H9 (cell line): Measurements from ENCODE around the gene MOV10. TPM values are rescaled to one million over a fixed set of nuclear protein-coding genes. Genes with fewer than 3 reads are reported as not detected.

Experiments
- DNase-seq: peaks from one replicate; pipeline ENCODE4 v3.0.0-alpha.2; 2017
- H2AFZ ChIP-seq: one replicate; pipeline ENCODE4 v1.6.1; 2013; ENCODE audit warnings: mild to moderate bottlenecking, low read length, control low read depth, moderate library complexity
- H2AK5ac ChIP-seq: 2 replicates; pipeline ENCODE4 v1.6.1; 2013; ENCODE audit warnings: low read length, control low read depth, mixed read lengths; ENCODE audit not compliant: insufficient read length
- H2BK120ac ChIP-seq: one replicate; pipeline ENCODE4 v1.6.1; 2013; ENCODE audit warnings: low read depth, mild to moderate bottlenecking, low read length, control low read depth, inconsistent platforms; ENCODE audit not compliant: poor library complexity, severe bottlenecking
- H2BK12ac ChIP-seq: 2 replicates; pipeline ENCODE4 v1.6.1; 2013; ENCODE audit warnings: low read length, control low read depth, mixed read lengths, low read depth; ENCODE audit not compliant: insufficient read length
- H2BK15ac ChIP-seq: 2 replicates; pipeline ENCODE4 v1.6.1; 2013; ENCODE audit warnings: low read depth, low read length, control low read depth
- H2BK20ac ChIP-seq: one replicate; pipeline ENCODE4 v1.6.1; 2013; ENCODE audit warnings: low read depth, mild to moderate bottlenecking, low read length, control low read depth, inconsistent platforms; ENCODE audit not compliant: poor library complexity, severe bottlenecking
- H2BK5ac ChIP-seq: 2 replicates; pipeline ENCODE4 v1.6.1; 2013; ENCODE audit warnings: low read length, control low read depth, mixed read lengths; ENCODE audit not compliant: insufficient read length
- H3K14ac ChIP-seq: 2 replicates; pipeline ENCODE4 v1.6.1; 2013; ENCODE audit warnings: low read length, control low read depth; ENCODE audit not compliant: insufficient read depth
- H3K18ac ChIP-seq: 2 replicates; pipeline ENCODE4 v1.6.1; 2013; ENCODE audit warnings: low read depth, mild to moderate bottlenecking, mixed read lengths, low read length, control low read depth; ENCODE audit not compliant: insufficient read length
- H3K23ac ChIP-seq: 2 replicates; pipeline ENCODE4 v1.6.1; 2013; ENCODE audit warnings: low read length, control low read depth, mixed read lengths, low read depth; ENCODE audit not compliant: insufficient read length
- H3K23me2 ChIP-seq: 2 replicates; pipeline ENCODE4 v1.6.1; 2013; ENCODE audit warnings: low read depth, mild to moderate bottlenecking, mixed read lengths, low read length, control low read depth; ENCODE audit not compliant: insufficient read length, poor library complexity, severe bottlenecking
- H3K27ac ChIP-seq: 2 replicates; pipeline ENCODE4 v1.5.1; 2013; ENCODE audit warnings: low read length, control low read depth, mixed read lengths, low read depth; ENCODE audit not compliant: insufficient read length
- H3K27me3 ChIP-seq: 2 replicates; pipeline ENCODE4 v1.6.1; 2013; ENCODE audit warnings: low read length, control low read depth, inconsistent platforms; ENCODE audit not compliant: insufficient read depth
- H3K4ac ChIP-seq: 2 replicates; pipeline ENCODE4 v1.6.1; 2013; ENCODE audit warnings: low read depth, mild to moderate bottlenecking, control low read depth, inconsistent platforms, low read length, moderate library complexity
- H3K4me1 ChIP-seq: 2 replicates; pipeline ENCODE4 v1.6.1; 2013; ENCODE audit warnings: low read length, control low read depth, inconsistent platforms; ENCODE audit not compliant: insufficient read depth
- H3K4me2 ChIP-seq: 2 replicates; pipeline ENCODE4 v1.6.1; 2013; ENCODE audit warnings: low read length, control low read depth, mixed read lengths; ENCODE audit not compliant: insufficient read length, insufficient read depth
- H3K56ac ChIP-seq: 2 replicates; pipeline ENCODE4 v1.6.1; 2013; ENCODE audit warnings: low read depth, mild to moderate bottlenecking, mixed read lengths, low read length, control low read depth; ENCODE audit not compliant: insufficient read length
- H3K79me1 ChIP-seq: 2 replicates; pipeline ENCODE4 v1.6.1; 2013; ENCODE audit warnings: low read depth, mild to moderate bottlenecking, moderate library complexity, low read length, control low read depth, inconsistent platforms; ENCODE audit not compliant: insufficient read depth, poor library complexity, severe bottlenecking
- H3K79me2 ChIP-seq: 2 replicates; pipeline ENCODE4 v1.6.1; 2013; ENCODE audit warnings: low read length, control low read depth, inconsistent platforms; ENCODE audit not compliant: insufficient read depth
- H3K9ac ChIP-seq: 2 replicates; pipeline ENCODE4 v1.6.1; 2013; ENCODE audit warnings: low read length, control low read depth, mixed read lengths; ENCODE audit not compliant: insufficient read length; ENCODE audit errors: extremely low read depth
- H3K9me3 ChIP-seq: one replicate; pipeline ENCODE4 v1.6.1; 2013; ENCODE audit warnings: low read depth, low read length, inconsistent platforms; ENCODE audit not compliant: control insufficient read depth
- H3T11ph ChIP-seq: one replicate; pipeline ENCODE4 v1.6.1; 2013; ENCODE audit warnings: mild to moderate bottlenecking, low read length, control low read depth, inconsistent platforms
- H4K20me1 ChIP-seq: one replicate; pipeline ENCODE4 v1.6.1; 2013; ENCODE audit not compliant: control insufficient read depth, insufficient read length, insufficient read depth
- H4K5ac ChIP-seq: 2 replicates; pipeline ENCODE4 v1.6.1; 2013; ENCODE audit warnings: low read depth, mild to moderate bottlenecking, mixed read lengths, low read length, control low read depth; ENCODE audit not compliant: insufficient read length
- H4K8ac ChIP-seq: replicated peaks from 2 replicates; pipeline ENCODE4 v1.6.1; 2013; ENCODE audit warnings: low read length, control low read depth, mixed read lengths, low read depth; ENCODE audit not compliant: insufficient read length
- H4K91ac ChIP-seq: 2 replicates; pipeline ENCODE4 v1.6.1; 2013; ENCODE audit warnings: low read depth, mild to moderate bottlenecking, moderate library complexity, mixed read lengths, low read length, control low read depth; ENCODE audit not compliant: insufficient read length
- H3K27ac Mint-ChIP-seq, 3 experiments: 2 replicates in 2 of 3; 3 replicates in 1 of 3; pipeline ENCODE4 v1.8.0; 2020 to 2021; ENCODE audit warnings: mixed read lengths in 3 of 3, mild to moderate bottlenecking in 1 of 3, moderate library complexity in 1 of 3
- H3K27me3 Mint-ChIP-seq: 2 replicates; pipeline ENCODE4 v1.8.0; 2021; ENCODE audit warnings: low read depth, mild to moderate bottlenecking, moderate library complexity, mixed read lengths
- H3K36me3 Mint-ChIP-seq, 3 experiments: 2 replicates in 2 of 3; 3 replicates in 1 of 3; pipeline ENCODE4 v1.8.0; 2020 to 2021; ENCODE audit warnings: low read depth in 3 of 3, mixed read lengths in 3 of 3; ENCODE audit not compliant: insufficient read depth in 1 of 3
- H3K4me1 Mint-ChIP-seq, 2 experiments: 2 replicates each; pipeline ENCODE4 v1.8.0; 2020; ENCODE audit warnings: mixed read lengths in 2 of 2
- H3K4me3 Mint-ChIP-seq, 2 experiments: 2 replicates in 1 of 2; 3 replicates in 1 of 2; pipeline ENCODE4 v1.8.0; 2020 to 2021; ENCODE audit warnings: mild to moderate bottlenecking in 2 of 2, mixed read lengths in 2 of 2, moderate library complexity in 1 of 2
- H3K9me3 Mint-ChIP-seq, 2 experiments: 2 replicates in 1 of 2; 3 replicates in 1 of 2; pipeline ENCODE4 v1.8.0; 2020; ENCODE audit warnings: mild to moderate bottlenecking in 2 of 2, mixed read lengths in 2 of 2, moderate library complexity in 1 of 2
- CTCF ChIP-seq: fragments of 200-600 bp; sonication (generic); conservative IDR thresholded peaks from 3 replicates; pipeline ENCODE4 v1.8.0; 2021; ENCODE audit warnings: antibody characterized with exemption, mild to moderate bottlenecking
- WGBS: extraction: QIAGEN DNeasy Blood & Tissue Kit; methylation state at CpG from one replicate; pipeline ENCODE4 v1.1.7; 2013; ENCODE audit warnings: missing lambda C conversion rate, low lambda C conversion rate, mixed read lengths; ENCODE audit not compliant: insufficient read length; ENCODE audit errors: extremely low coverage; 5-methylcytosine and 5-hydroxymethylcytosine counted together
- total RNA-seq: library from RNA; stranded (reverse); gene quantifications from 2 replicates; pipeline ENCODE4 v1.2.1, GENCODE V29; 2021

The MOV10 gene
- total RNA-seq, 1 experiment from 2014 or later, result 77.8 TPM

GRCh38 chr1:112666946-112667345 lies 7.5 kb upstream of the MOV10 start:
- Histone ChIP-seq H2AK5ac (no peak overlapping the region), H2BK15ac (no peak overlapping the region), H3K56ac (no peak overlapping the region), H3K27me3 (no peaks in the 10 kb centered on the region), H3K14ac (no peak overlapping the region), H3K79me2 (no peaks in the 10 kb centered on the region), H3K23me2 (no peaks in the 10 kb centered on the region), H2BK12ac (no peak overlapping the region), H3K4ac (no peak overlapping the region), H3K79me1 (no peaks in the 10 kb centered on the region), H4K20me1 (no peaks in the 10 kb centered on the region), H3T11ph (no peak overlapping the region), H3K9me3 (no peaks in the 10 kb centered on the region), H3K4me2 (no peak overlapping the region), H2BK5ac (no peak overlapping the region), H3K9ac (no peak overlapping the region), H4K8ac (no peak overlapping the region), H2AFZ (no peak overlapping the region), H2BK120ac (no peak overlapping the region), H4K91ac (no peak overlapping the region), H3K23ac (no peak overlapping the region), H3K4me1 (no peaks in the 10 kb centered on the region), H3K27ac (no peak overlapping the region), H3K18ac (no peak overlapping the region), H2BK20ac (no peak overlapping the region), H4K5ac (no peak overlapping the region)
- no peak for DNase-seq
- H3K27me3 Mint-ChIP-seq, result no peaks in the 10 kb centered on the region
- H3K9me3 Mint-ChIP-seq, result no peaks in the 10 kb centered on the region
- H3K4me3 Mint-ChIP-seq, result no peak overlapping the region
- H3K36me3 Mint-ChIP-seq, result peaks cover 28 to 80% (median 75%) of the 10 kb centered on the region in 3 experiments; a peak in 6 of 7 replicates
- peaks cover 17 to 19% of the 10 kb centered on the region in 2 experiments for H3K4me1 Mint-ChIP-seq
- H3K27ac Mint-ChIP-seq, result no peak overlapping the region
- no CpG with 5 or more reads among the region's 2 CpGs for WGBS
- TF ChIP-seq CTCF, result no peak
